GM19035 (cell line): ENCODE results near the gene VASN.

Experiments
- ATAC-seq: cut with Tn5 transposase; IDR thresholded peaks from one replicate; pipeline ENCODE4 v1.9.1; 2021; ENCODE audit not compliant: unreplicated experiment

Gene VASN

GRCh38 chr16:4419402-4419959 is 47.8 kb downstream of the VASN start:
- ATAC-seq = no peak

DNA sequence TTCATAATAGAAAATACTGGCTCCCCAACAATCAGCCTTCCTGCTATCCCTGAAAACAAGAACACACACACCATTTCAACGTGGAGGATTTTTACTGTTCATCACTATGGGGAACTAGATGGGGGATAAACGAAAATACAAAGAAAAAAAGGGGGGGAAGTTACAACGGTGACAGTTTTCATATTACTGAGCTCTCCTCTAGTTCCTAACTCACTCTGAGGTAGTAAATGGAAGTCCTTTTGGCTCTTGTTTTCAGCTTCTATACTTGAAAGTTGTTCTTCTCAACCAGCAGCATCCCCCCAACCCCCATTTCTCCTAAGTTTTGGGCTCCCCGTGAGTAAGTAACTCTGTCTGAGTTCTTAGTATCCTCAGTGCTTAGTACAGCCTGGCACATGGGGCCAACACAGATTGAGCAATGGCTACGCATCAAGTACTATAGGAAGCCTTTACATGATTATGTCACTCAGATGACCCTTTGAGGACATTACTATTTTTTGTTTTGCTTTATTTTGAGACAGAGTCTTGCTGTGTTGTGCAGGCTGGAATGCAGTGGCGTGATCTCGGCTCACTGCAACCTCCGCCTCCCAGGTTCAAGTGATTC is 49.0 kb downstream of the VASN start:
- no peak for ATAC-seq

- ATAC-seq = peak; percentile 92
These were observed 53.9 kb downstream of the VASN start, which contains the start of gene DNAJA3 for GRCh38 chr16:4425378-4426020. TSS of gene DNAJA3 (plus strand) at chr16:4425868. CDS start at chr16:4425882, 14 bp downstream.

GRCh38 chr16:4426021-4426684 is 54.5 kb downstream of the VASN start:
- peak; percentile 33 for ATAC-seq

DNA sequence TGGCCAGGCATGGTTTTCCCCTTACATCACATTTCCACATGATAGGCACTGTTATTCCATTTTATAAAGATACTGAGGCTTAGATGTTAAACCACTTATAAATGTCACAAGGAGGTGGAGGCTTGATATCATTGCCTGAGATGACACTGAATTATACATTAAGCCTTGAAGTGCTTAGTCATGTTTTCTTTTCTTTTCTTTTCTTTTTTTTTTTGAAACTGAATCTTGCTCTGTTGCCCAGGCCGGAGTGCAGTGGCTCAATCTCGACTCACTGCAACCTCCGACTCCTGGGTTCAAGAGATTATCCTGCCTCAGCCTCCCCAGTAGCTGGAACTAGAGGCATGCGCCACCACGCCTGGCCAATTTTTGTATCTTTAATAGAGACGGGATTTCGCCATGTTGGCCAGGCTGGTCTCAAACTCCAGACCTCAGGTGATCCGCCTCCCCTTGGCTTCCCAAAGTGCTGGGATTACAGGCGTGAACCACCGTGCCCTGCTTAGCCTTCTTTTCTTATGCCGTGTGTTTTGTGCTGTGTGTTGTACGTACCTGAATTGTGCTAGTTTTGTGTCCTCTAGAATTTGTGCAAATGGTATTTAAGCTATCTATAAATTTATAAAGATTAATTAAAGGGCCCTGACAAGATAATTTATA is 55.2 kb downstream of the VASN start:
- no peak for ATAC-seq

DNA sequence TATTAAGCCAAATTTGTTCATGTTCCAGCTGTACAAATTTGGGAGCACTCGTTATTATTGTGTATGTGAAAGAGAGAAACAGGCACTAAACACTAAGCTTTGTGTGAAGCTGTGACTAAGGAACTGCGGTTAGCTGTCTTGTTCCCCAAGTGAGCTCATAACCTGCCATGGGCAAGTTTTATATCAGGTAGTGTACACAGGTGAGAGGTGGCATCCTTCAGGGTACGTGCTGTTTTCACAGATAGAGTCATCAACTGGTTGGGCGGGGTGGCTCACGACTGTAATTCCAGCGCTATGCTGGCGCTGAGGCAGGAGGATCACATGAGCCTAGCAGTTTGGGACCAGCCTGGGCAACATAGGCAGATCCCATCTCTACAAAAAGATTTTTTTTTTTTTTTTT is 56.9 kb downstream of the VASN start:
- ATAC-seq = no peak

DNA sequence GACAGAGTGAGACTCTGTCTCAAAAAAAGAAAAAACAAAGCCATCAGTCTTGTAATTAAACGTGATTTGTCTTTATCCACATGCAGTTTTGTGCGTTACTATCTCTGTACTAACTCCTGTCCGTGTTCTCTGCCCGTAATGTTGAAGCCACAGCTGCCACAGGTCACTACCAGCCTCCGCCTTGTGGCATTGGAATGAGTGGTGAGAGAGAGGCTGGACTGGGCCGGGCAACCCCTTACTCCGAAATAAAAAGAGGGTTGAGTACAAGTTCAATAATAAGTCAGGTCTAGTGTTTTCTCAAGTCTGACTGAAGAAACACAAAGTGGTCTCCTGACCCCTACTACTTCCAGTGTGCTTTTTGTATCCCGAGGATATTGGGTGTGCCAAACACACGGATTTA is 59.4 kb downstream of the VASN start:
- no peak for ATAC-seq
